SIG-M5 treated with dmso at 0.1 percent for 504 hours (cell line): ENCODE data around the gene TAGLN.

ENCODE experiments used
- DNase-seq: peaks from one replicate; lab custom pipeline; 2025; ENCODE audit not compliant: unreplicated experiment; lab: John Stamatoyannopoulos, UW

The TAGLN gene

DNA sequence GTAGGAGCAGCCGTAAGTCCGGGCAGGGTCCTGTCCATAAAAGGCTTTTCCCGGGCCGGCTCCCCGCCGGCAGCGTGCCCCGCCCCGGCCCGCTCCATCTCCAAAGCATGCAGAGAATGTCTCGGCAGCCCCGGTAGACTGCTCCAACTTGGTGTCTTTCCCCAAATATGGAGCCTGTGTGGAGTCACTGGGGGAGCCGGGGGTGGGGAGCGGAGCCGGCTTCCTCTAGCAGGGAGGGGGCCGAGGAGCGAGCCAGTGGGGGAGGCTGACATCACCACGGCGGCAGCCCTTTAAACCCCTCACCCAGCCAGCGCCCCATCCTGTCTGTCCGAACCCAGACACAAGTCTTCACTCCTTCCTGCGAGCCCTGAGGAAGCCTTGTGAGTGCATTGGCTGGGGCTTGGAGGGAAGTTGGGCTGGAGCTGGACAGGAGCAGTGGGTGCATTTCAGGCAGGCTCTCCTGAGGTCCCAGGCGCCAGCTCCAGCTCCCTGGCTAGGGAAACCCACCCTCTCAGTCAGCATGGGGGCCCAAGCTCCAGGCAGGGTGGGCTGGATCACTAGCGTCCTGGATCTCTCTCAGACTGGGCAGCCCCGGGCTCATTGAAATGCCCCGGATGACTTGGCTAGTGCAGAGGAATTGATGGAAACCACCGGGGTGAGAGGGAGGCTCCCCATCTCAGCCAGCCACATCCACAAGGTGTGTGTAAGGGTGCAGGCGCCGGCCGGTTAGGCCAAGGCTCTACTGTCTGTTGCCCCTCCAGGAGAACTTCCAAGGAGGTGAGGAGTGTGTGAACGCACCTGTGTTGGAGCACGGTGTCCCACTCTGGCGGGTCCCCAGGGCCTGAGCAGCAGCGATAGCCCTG lies at the start of gene TAGLN:
TSS of gene TAGLN (plus strand) at position 318 of the 863 bp plus-strand sequence. CDS start 3,644 bp downstream, outside the sequence.
- no peak for DNase-seq

DNA sequence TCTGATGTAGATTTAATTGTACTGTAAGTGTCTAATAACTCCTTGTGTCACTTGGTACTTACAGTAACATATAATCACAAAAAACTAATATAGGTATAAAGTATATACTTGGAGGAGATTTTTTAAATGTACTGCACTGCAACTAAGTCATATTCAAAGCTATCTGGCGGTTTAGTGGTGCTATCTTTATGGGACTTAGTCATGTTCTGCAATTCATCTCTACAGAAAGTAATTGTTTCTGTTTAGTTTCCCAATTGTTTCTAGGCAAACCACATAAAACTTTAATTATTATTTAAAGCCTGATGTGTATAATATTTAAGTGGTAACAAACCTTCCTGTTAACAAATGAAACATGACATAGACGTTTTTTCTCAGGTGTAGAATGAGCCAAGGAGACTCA lies 47.1 kb upstream of the TAGLN start:
- DNase-seq: no peak

DNA sequence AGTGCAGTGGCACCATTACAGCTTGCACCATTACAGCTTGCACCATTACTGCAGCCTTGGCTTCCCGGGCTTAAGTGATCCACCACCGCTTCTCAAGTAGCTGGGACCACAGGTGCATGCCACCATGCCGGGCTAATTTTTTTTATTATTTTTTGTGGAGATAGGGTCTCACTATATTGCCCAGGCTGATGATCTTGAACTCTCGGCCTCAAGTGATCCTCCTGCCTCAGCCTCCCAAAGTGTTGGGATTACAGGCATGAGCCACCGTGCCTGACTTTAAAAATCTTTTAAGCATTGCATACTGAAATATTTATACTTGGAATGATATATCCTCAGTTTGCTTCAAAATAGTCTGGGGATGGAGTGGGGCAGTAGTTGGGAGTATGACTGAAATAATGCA lies 44.7 kb upstream of the TAGLN start:
- DNase-seq: no peak

DNA sequence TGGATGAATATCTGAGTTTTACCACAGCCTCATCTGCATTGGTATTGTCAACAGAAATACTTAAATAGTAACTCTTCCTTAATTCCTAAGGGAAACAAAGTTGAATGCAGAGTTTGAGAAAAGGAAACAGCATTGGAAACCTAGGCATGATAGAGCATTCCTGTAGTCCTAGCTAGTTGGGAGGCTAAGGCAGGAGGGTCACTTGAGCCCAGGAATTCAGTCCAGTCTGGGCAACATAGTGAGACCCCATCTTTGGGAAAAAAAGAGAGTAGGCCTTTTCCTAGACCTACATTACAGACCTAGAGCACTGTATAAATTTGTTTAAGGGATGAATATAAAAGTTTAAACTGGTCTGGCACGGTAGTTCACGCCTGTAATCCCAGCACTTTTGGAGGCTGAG lies 41.7 kb upstream of the TAGLN start:
- no peak for DNase-seq

DNA sequence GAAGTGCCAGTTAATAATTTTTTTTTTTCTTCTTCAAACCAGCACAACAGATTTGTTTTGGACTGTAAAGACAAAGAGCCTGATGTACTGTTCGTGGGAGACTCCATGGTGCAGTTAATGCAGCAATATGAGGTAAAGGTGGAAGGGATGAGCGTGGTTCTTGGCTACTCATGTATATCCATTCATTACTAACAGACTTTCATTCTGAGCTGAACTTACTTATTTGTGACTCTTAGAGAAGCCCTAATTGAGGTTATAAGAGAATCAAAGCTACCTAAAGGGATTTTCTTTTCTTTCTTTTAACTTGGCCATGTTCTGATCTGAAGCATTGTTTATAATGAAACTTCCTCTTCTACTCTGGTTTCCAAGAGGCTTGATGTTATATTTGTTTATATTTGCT lies 39.3 kb upstream of the TAGLN start:
- no peak for DNase-seq

- DNase-seq: no peak
These were observed 38.3 kb upstream of the TAGLN start for GRCh38 chr11:117160826-117161225.

DNA sequence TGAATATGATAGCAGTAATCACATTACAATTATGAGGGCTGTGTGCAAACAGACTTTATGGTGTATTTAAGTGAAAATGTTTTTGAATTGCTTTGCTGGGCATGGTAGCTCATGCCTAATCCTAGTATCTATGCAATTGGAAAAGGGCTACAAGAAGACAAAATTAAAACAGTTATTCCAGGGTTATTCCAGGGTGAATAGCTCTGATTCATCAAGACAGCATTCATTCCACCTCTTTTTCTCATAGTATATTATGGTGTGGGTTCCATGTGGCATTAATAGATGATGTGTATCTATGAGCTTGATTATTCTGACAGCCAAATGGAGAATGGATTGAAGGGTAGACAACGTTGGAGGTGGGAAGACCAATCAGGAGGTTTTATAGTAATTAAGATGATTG lies 32.7 kb upstream of the TAGLN start:
- DNase-seq: no peak

DNA sequence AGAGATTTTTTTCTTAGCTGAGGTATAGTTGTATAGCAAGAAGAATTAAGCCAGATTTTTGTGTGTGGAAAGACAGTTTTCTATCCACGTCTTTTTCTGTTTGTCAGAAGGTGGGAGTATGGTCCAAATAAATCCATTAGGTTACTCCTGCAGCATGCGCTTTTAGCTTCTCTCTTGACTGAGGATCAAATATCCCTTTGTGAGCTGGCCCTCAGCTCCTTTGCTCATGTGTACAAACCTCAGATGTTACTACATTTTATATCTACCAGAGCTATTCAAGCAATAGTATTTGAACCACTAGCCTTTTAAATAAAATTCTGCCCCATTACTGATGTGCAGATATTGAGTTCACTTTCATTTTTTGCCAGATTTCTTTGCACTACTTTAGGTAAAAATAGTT lies 29.4 kb upstream of the TAGLN start:
- DNase-seq: no peak

- no peak for DNase-seq
These were observed 29.0 kb upstream of the TAGLN start for GRCh38 chr11:117170210-117170609.

DNA sequence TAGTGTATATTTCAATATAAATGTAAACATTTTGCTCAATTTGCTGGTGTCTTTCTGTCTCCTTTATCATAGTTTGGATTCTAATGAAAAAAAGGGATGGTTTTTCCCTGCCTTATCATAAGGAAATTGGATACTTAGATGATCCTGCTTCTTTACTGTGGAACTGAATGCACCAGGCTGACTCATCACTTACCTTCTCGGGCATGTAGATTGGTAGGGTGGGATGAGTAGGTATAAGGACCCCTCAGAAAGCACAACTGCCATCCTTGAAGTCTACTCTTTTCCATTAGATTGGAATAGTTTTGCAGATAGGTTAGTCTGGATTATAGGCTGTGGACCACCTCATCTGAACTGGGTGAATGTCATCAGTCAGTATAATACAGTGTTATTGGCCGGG lies 28.2 kb upstream of the TAGLN start:
- DNase-seq: no peak

GRCh38 chr11:117171404-117172061 lies 27.6 kb upstream of the TAGLN start:
- no peak for DNase-seq

GRCh38 chr11:117172724-117173421 lies 26.3 kb upstream of the TAGLN start:
- no peak for DNase-seq

- DNase-seq: no peak
These were observed 24.1 kb upstream of the TAGLN start for GRCh38 chr11:117175104-117175503.

DNA sequence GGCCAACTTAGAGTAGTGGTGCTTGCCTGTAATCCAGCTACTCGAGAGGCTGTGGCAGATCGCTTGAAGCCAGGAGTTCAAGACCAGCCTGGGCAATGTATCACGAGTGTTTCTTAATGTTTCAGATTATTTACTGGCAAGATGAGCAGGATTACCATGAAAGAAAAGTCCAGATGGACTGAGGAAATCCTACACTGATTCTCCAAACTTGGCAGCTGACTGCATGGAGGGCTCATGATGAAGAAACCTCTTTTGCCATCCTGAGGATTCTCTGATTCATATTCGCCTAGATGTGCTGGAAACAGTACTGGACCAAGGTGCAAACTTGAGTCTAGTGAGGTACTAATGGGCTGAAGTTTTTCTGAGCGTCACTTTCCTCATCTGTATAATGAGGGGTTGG lies 23.4 kb upstream of the TAGLN start:
- DNase-seq: no peak

DNA sequence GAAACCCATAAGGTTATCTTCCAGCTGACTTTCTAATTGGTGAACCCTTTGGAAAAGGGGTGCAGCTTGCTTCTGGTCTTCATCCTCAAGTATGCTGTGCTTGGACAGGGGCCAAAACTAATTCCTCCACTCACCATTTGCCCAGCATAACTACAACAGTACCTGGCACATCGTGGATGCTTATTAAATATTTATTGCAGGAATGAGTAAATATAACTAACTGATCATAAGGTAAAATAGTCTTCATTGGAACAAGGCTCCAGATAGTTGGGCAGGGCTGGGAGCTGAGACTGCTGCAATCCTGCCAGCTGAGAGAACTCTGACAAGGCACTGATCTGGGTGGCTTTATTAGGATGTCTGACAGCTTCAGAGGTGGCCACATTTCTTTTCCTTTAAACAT lies 23.0 kb upstream of the TAGLN start:
- DNase-seq: no peak

DNA sequence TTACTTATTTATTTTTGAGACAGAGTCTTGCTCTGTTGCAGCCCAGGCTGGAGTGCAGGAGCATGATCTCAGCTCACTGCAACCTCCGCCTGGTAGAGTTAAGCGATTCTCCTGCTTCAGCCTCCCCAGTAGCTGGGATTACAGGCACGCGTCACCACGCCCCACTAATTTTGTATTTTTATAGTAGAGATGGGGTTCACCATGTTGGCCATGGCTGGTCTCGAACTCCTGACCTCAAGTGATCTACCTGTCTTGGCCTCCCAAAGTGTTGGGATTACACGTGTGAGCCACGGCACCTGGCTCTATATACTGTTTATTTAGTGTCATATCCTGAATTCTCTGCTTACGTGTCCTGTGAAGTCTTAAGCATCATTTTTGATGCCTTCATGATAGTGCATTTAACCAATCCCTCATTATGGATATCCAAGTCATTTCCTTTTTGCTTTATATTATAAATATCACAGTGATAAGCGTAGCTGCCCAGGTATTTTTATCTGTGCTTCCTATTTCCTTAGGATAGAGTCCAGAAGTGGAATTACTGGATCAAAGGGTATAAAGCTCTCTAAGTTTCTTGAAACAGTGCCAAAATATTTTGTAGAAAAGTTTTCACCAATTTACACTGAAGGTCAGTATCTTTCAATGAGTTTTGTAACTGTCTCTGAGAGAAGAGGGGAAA lies 21.5 kb upstream of the TAGLN start:
- DNase-seq: no peak

DNA sequence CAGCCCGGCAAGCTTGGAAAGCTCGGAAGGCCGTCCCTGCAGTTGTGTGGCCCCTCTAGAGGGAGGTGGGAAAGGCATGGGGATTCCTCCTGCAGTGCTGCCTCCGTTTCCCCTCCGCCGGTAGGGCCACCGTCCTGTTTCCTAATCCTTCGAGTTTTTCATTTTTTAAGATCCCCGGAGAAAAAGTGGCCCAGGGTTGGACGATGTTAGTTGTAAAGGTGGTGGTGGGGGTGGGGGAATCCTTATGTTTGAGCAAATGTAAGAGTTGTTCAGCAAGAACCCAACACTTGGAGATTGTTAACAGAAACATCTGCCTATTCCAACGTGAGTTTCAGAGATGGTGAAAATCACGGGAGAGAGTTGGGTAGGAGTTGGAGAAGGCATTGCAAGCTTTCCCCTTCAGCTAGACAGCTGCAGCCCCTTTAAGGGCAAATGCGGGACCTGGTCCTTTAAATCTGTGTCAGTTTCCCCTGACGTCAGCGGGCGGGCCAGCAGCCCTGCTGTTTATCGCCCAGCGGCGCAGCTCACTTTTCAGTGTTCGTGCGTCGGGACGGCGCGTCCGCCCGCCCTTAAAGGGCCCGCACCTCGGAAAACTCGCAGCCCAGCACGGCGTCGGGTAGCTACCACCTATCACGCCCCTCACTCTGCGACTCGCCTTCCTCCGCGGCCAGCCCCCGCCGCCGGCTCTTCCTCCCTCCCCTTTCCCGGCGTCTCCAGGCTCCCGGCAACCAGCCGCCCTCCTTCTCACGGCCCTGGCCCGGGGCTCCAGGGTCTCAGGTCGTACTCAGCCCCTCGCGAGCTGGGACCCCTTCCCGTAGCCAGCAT lies 20.7 kb upstream of the TAGLN start, which contains the start of gene SIDT2:
TSS of gene SIDT2 (plus strand) at position 534 of the 825 bp plus-strand sequence. CDS start 521 bp downstream, outside the sequence.
- DNase-seq: peak; percentile 84

DNA sequence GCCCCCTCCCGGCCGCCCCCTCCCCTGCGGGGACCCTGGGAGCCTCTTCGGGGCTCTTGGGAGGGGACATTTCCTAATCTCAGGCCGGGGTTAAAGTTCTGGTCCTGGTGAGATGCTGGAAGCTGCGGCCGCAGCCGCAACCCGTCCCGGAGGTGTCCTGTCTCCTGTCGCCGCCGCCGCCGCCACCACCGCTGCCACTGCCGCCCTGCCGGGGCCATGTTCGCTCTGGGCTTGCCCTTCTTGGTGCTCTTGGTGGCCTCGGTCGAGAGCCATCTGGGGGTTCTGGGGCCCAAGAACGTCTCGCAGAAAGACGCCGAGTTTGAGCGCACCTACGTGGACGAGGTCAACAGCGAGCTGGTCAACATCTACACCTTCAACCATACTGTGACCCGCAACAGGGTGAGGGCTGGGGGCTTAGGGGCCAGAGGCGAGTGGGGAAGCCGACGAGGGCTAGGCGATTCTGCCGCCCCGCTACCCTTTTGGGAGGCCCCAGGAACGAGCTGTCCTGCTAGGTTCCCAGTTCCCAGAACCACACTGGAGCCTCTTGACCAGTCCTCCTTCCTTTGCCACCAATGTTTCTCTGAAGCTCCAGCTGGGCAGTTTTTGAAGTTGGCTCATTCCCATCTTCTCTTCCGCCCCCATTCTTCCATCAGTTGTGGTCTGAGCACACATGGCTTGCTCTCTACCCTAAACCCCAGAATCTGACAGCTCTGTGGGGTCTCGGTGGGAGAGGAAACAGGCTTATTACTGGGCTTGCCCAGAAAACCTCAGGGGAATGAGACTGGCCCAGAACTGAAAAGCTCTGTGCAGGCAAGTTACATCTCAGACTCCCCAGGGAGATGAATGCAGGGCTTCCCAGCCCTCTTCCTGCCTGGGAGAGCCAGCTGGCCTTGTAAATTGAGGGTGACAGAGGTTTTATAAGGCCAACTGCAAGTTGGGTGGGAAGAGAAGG lies 19.8 kb upstream of the TAGLN start:
- DNase-seq: peak; percentile 18

- no peak for DNase-seq
These were observed 19.1 kb upstream of the TAGLN start for GRCh38 chr11:117180020-117180419.
